IPS-NIHi11 (cell line): ENCODE data around the gene TLR9.

Source experiments
- DNase-seq: peaks from one replicate; pipeline ENCODE4 v3.0.0; 2012; ENCODE audit warnings: mixed read lengths, low spot score

Gene TLR9

GRCh38 chr3:52172262-52172757, 53.1 kb downstream of the TLR9 start:
- DNase-seq = no peak

GRCh38 chr3:52171514-52172261, 53.8 kb downstream of the TLR9 start:
- no peak for DNase-seq
